GM23248 (cell line): ENCODE measurements around the gene SKI. TPM values are rescaled to one million over a fixed set of nuclear protein-coding genes. Genes with fewer than 3 reads are reported as not detected.

ENCODE experiments used
- DNase-seq: peaks from one replicate; pipeline ENCODE4 v3.0.0-alpha.2; 2015
- H2AFZ ChIP-seq: fragments of 200-600 bp; sonication (generic); 2 replicates; pipeline ENCODE4 v1.6.1; 2016; ENCODE audit warnings: antibody characterized with exemption
- H3F3A ChIP-seq: fragments of 200-600 bp; sonication (generic); 2 replicates; pipeline ENCODE4 v1.6.1; 2016; ENCODE audit warnings: mild to moderate bottlenecking, antibody characterized with exemption, mixed run types; ENCODE audit not compliant: insufficient read depth
- H3K27ac ChIP-seq: fragments of 200-600 bp; sonication (generic); 2 replicates; pipeline ENCODE4 v1.5.1; 2016; ENCODE audit warnings: mild to moderate bottlenecking
- H3K27me3 ChIP-seq: fragments of 200-600 bp; sonication (generic); replicated peaks from 2 replicates; pipeline ENCODE4 v1.6.1; 2016; ENCODE audit warnings: mild to moderate bottlenecking; ENCODE audit not compliant: insufficient read depth
- H3K36me3 ChIP-seq: fragments of 200-600 bp; sonication (generic); 2 replicates; pipeline ENCODE4 v1.6.1; 2016; ENCODE audit warnings: low read depth, mild to moderate bottlenecking
- H3K4me1 ChIP-seq: fragments of 200-600 bp; sonication (generic); 2 replicates; pipeline ENCODE4 v1.6.1; 2016; ENCODE audit warnings: mild to moderate bottlenecking; ENCODE audit not compliant: insufficient read depth
- H3K4me2 ChIP-seq: fragments of 200-600 bp; sonication (generic); one replicate; pipeline ENCODE4 v1.6.1; 2016; ENCODE audit warnings: mild to moderate bottlenecking; ENCODE audit not compliant: unreplicated experiment
- H3K4me3 ChIP-seq: fragments of 200-600 bp; sonication (generic); 2 replicates; pipeline ENCODE4 v1.5.1; 2016; ENCODE audit warnings: mild to moderate bottlenecking
- H3K79me2 ChIP-seq: fragments of 200-600 bp; sonication (generic); 2 replicates; pipeline ENCODE4 v1.6.1; 2016; ENCODE audit warnings: mild to moderate bottlenecking; ENCODE audit not compliant: insufficient read depth
- H3K9ac ChIP-seq: fragments of 200-600 bp; sonication (generic); 2 replicates; pipeline ENCODE4 v1.6.1; 2016; ENCODE audit warnings: mild to moderate bottlenecking
- H3K9me2 ChIP-seq: fragments of 200-600 bp; sonication (generic); 2 replicates; pipeline ENCODE4 v1.6.1; 2016; ENCODE audit warnings: mixed run types, mild to moderate bottlenecking, moderate library complexity; ENCODE audit not compliant: insufficient read depth
- H3K9me3 ChIP-seq: fragments of 200-600 bp; sonication (generic); one replicate; pipeline ENCODE4 v1.6.1; 2017; ENCODE audit warnings: low read depth
- H4K20me1 ChIP-seq: fragments of 200-600 bp; sonication (generic); 2 replicates; pipeline ENCODE4 v1.6.0; 2016; ENCODE audit not compliant: insufficient read depth
- EZH2 ChIP-seq: fragments of 200-600 bp; sonication (generic); IDR thresholded peaks from 2 replicates; pipeline ENCODE4 v1.6.1; 2018; ENCODE audit warnings: antibody characterized with exemption, mild to moderate bottlenecking; ENCODE audit not compliant: insufficient read depth, poor library complexity, severe bottlenecking
- EZH2phosphoT487 ChIP-seq: fragments of 200-600 bp; sonication (generic); IDR thresholded peaks from 2 replicates; pipeline ENCODE4 v1.6.1; 2018; ENCODE audit warnings: antibody characterized with exemption, moderate library complexity, mild to moderate bottlenecking, low read depth; ENCODE audit not compliant: insufficient read depth
- WGBS, 2 experiments: methylation state at CpG; one replicate each; pipeline ENCODE4 v1.1.6; 2015 to 2017; ENCODE audit warnings: low lambda C conversion rate in 2 of 2, low coverage in 1 of 2; ENCODE audit errors: missing lambda C conversion rate in 2 of 2; 5-methylcytosine and 5-hydroxymethylcytosine counted together
- in situ Hi-C: fragments of 300-500 bp; cut with MboI; formaldehyde crosslinking; loops from 2 replicates; pipeline ENCODE4 v1.15.0; 2020
- polyA plus RNA-seq: library from polyadenylated mRNA; unstranded; fragments of >200 nt; fragmentation: Nextera tagmentation; extraction: Ambion mirVana; gene quantifications from 2 replicates; pipeline ENCODE4 v1.2.1, GENCODE V29; 2016
- total RNA-seq: library from RNA; depleted of rRNA; stranded (reverse); fragments of >200 nt; shearing (Covaris generic); gene quantifications from 2 replicates; pipeline ENCODE4 v1.2.3, GENCODE V29; 2014

Gene SKI
- total and polyA plus RNA-seq, 2 experiments from 2014 or later = 3.8 to 23.1 TPM

DNA sequence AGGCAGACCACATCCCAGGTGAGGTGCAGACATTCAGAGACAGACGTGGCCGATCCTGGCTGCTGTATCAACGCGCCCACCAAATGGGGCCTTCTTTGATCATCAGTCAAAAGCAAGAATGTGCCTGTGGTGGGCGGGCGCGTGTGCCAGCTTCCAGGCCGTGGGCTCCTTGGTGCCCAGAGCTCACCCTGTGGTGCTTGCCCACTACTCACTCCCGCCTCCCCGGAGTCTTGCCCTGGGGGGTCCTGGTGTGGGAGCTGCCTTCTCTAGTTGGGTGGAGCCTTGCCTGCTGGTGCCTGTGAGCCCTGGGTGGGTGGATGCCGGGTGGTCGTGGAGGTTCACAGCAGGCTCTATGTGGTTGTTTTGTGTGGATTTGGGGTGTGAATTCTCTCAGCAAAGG is 70.6 kb downstream of the SKI start:
- Histone ChIP-seq H3K27me3 (no peaks in the 10 kb centered on the region), H3K4me3 (no peak overlapping the region), H2AFZ (no peak overlapping the region), H3K9me2 (no peaks in the 10 kb centered on the region), H3K4me2 (no peak overlapping the region), H3K36me3 (no peaks in the 10 kb centered on the region), H3K9ac (0 out of 2 replicates have a peak overlapping the region, but pooled peaks have one; percentile 80), H3K9me3 (no peaks in the 10 kb centered on the region), H3F3A (peaks cover 5% of the 10 kb centered on the region; the same call in 1 of the 2 replicates), H3K79me2 (peaks cover 100% of the 10 kb centered on the region), H4K20me1 (no peaks in the 10 kb centered on the region), H3K4me1 (peaks cover 44% of the 10 kb centered on the region), H3K27ac (peak overlapping the region; percentile 84; the same call in 1 of the 2 replicates)
- in situ Hi-C loops = no loop called here
- 78 to 81% methylated on average over 12 of the region's 12 CpGs for WGBS, 2 experiments
- DNase-seq = no peak
- no peak for TF ChIP-seq EZH2
- TF ChIP-seq EZH2phosphoT487 = no peak

GRCh38 chr1:2299131-2299627 is 71.1 kb downstream of the SKI start:
- DNase-seq = no peak
- TF ChIP-seq EZH2phosphoT487 = no peak
- TF ChIP-seq EZH2 = no peak
- Histone ChIP-seq H3K27ac (peak overlapping the region; percentile 84), H3K9me3 (no peaks in the 10 kb centered on the region), H3K4me1 (peaks cover 39% of the 10 kb centered on the region), H3K36me3 (no peaks in the 10 kb centered on the region), H2AFZ (no peak overlapping the region), H3K9me2 (no peaks in the 10 kb centered on the region), H3K4me3 (no peak overlapping the region), H3K9ac (peak overlapping the region; percentile 80; the same call in 1 of the 2 replicates), H3K4me2 (no peak overlapping the region), H3F3A (peaks cover 5% of the 10 kb centered on the region; the same call in 1 of the 2 replicates), H3K79me2 (peaks cover 99% of the 10 kb centered on the region), H3K27me3 (no peaks in the 10 kb centered on the region), H4K20me1 (no peaks in the 10 kb centered on the region)
- WGBS, 2 experiments = 52 to 55% methylated on average over 21 to 24 of the region's 24 CpGs
- in situ Hi-C loops = no loop called here

GRCh38 chr1:2300004-2300771 is 72.1 kb downstream of the SKI start:
- Histone ChIP-seq H2AFZ (no peak overlapping the region), H3F3A (peaks cover 3% of the 10 kb centered on the region; the same call in 1 of the 2 replicates), H3K27me3 (no peaks in the 10 kb centered on the region), H3K4me3 (0 out of 2 replicates have a peak overlapping the region, but pooled peaks have one; percentile 27), H3K27ac (peak overlapping the region; percentile 84), H3K79me2 (peaks cover 99% of the 10 kb centered on the region), H3K4me2 (peak overlapping the region; percentile 72), H3K9me3 (no peaks in the 10 kb centered on the region), H3K36me3 (no peaks in the 10 kb centered on the region), H3K9me2 (no peaks in the 10 kb centered on the region), H4K20me1 (no peaks in the 10 kb centered on the region), H3K4me1 (peaks cover 30% of the 10 kb centered on the region), H3K9ac (peak overlapping the region; percentile 80)
- peak; percentile 55 for DNase-seq
- WGBS, 2 experiments = 74 to 76% methylated on average over 32 of the region's 32 CpGs
- TF ChIP-seq EZH2phosphoT487 (no peak), EZH2 (no peak)
- in situ Hi-C loops = no loop called here

- H2AFZ ChIP-seq = no peak overlapping the region
- no peaks in the 10 kb centered on the region for H3K36me3 ChIP-seq
- H3K79me2 ChIP-seq = peaks cover 99% of the 10 kb centered on the region
- H3K9me2 ChIP-seq = no peaks in the 10 kb centered on the region
- H3K4me2 ChIP-seq = peak overlapping the region; percentile 72
- H3K27ac ChIP-seq = peak overlapping the region; percentile 84
- in situ Hi-C loops = no loop called here
- H3K27me3 ChIP-seq = no peaks in the 10 kb centered on the region
- peak overlapping the region; percentile 80 for H3K9ac ChIP-seq
- 38 to 55% methylated on average over 30 to 34 of the region's 37 CpGs for WGBS, 2 experiments
- H3K4me1 ChIP-seq = peaks cover 30% of the 10 kb centered on the region
- peak overlapping the region; percentile 27; the same call in 1 of the 2 replicates for H3K4me3 ChIP-seq
- DNase-seq = peak; percentile 84
- H3K9me3 ChIP-seq = no peaks in the 10 kb centered on the region
- H4K20me1 ChIP-seq = no peaks in the 10 kb centered on the region
- no peak for TF ChIP-seq EZH2
- no peak for TF ChIP-seq EZH2phosphoT487
- H3F3A ChIP-seq = no peaks in the 10 kb centered on the region
Observed at GRCh38 chr1:2300851-2301606, 72.9 kb downstream of the SKI start.
